ENCODE results near the gene FERMT3.

The FERMT3 gene

DNA sequence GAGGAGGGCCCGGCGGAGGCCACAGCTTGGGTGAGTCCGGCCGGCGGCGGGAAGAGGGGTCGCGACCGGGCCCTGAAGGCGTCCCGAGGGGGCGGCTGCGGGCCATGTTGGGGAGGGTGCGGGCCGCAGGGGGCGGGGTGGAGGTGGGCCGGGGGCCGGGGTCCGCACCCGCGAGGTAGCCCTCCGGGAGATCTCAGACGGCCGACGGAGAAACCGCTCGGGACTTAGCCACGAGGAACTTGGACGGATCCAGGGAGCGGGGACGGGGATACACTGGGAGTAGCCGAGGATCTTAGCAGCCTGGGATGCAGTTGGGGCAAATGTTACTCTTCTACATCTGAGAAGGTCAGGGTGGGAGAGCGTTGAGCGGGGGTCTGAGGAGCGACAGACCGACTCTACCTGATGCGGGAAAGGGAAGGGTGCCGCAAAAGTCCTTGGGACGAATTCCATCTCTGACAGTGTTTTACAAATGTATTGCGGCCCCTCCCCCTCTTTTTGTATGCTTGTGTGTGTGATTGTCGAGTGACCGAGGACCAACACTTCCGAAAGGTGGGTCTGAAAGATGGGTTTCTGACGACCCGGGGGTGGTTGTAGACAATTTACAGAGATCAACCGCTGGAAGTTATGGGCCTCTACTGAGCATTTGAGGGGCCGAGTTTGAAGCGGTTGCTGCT lies 19.9 kb upstream of the FERMT3 start:
- DNase-seq (ENCODE audit: low read depth): no peak

DNA sequence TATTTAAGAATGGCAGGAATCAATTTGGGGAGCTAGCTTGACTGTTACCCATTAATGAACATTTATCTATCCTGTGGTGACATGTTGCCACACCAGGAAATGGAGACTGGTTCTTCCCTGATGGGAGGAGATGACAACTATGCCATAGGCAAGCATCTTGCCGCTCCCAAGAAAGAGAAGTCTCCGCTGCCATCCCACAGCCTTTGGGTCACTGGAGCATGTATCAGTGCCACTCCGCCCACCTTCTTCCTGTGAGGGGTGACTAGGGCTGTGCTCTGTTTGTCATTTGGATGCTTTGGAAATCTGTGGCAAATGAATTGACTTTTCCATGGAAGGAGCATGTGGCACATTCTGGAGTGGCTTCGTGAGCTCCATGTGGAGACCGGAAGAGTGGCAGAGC lies 14.1 kb upstream of the FERMT3 start:
- no peak for DNase-seq (ENCODE audit: low read depth)

DNA sequence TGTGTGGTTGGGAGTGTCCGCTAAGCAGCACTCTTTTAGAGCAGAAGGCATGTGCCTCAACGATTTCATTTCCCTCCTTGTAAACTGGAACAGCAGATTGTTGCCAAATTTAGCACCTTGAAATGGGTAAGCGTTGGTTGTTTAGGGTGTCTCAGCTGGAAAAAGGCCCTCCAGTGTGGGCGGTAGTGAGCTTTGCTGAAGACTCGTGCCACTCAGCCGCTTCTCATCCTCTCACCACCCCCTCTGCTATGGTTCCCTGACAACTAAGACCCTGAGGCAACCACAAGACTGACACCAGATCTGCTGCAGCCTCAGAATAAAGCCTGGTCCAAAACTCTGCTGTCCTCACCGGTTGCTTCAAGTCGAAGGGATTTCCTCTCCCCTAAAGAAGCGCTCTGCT lies 9.9 kb upstream of the FERMT3 start:
- DNase-seq (ENCODE audit: low read depth): no peak

DNA sequence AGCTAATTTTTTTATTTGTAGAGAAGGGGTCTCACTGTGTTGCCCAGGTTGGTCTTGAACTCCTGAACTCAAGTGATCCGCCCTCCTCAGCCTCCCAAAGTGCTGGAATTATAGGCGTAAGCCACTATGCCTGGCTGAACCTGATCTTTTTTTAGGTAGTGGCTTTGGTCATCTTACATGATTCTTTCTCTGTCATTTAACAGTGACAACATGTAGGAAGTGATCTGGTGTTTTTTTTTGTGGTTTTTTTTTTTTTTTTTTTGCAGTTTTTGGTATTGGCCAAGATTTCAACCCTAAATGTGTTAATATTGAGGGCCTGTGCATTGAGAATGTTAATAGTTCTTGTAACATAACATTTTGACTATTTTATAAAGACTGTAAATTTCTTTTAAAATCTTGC lies 8.0 kb upstream of the FERMT3 start:
- DNase-seq (ENCODE audit: low read depth): no peak

DNA sequence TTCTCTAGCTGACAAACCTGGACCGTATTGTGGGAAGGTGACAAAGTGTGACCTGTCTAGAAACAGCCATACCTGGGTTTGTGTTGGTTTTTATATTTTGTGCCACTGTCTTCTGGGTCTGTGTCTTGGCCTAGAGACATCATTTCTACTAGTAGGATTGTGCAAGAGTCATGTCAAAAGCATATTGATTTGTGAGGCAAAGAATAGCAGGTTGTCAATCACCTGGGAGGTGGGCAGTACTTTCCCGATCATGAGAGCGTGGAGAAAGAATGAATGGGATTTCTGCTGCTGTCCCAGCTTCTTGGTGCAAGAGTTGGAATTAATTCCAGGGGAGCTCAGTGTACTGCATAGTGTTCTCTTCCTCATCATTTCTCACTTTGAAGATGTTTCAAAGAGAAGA lies 5.0 kb upstream of the FERMT3 start:
- DNase-seq (ENCODE audit: low read depth): no peak

DNA sequence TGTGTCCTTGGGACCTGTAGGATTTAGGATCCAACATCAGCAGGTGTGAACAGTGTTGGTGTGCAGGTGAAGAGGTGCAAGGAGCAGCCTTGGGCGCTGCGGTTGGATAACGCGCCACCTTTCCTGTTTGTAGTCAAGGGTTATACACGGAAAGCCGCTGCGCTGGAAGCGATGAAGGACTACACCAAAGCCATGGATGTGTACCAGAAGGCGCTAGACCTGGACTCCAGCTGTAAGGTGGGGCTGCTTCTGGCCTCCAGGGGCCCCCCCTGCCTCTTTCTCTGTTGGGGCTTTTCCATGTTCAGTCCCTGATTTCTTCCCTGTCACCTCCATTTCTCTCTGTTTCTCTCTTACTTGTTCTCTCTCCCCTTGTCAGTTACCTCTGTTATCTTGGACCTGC lies 3.5 kb upstream of the FERMT3 start:
- DNase-seq (ENCODE audit: low read depth): no peak

DNA sequence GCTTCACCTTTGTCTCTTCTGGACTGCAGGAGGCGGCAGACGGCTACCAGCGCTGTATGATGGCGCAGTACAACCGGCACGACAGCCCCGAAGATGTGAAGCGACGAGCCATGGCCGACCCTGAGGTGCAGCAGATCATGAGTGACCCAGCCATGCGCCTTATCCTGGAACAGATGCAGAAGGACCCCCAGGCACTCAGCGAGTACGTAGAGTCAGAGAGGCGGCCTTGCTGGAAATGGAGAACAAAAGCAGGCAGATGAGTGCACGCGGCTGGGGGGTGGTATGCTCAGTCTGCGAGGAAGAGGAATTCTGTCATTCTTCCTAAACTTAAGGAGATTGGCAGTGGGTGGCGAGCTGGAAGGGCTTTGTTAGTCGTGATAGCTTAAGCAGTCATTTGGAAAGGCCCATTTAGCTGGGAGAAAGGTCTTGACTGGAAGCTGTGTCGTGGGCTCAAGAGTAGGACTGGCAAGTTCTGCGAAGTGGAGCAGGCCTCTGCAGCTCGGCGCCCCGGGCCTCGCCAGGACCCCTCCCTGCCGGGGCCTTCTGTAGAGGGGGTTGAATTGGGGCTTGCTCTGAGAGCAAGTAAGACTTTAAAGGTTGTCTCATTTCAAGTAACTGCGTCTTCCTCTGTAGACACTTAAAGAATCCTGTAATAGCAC lies 3.0 kb upstream of the FERMT3 start:
- no peak for DNase-seq (ENCODE audit: low read depth)

DNA sequence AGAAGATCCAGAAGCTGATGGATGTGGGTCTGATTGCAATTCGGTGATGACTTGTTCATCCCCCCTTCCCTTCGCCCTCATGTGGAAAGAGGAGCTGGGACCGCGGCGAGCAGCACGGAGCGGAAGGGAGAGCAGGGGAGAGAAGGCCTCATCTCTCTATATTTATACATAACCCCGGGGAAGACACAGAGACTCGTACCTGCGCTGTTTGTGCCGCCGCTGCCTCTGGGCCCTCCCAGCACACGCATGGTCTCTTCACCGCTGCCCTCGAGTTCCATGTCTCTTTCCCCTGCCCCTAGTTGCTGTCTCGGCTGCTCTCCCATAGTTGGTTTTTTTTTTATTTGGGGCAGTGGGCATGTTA lies 2.5 kb upstream of the FERMT3 start:
- DNase-seq (ENCODE audit: low read depth): no peak

DNA sequence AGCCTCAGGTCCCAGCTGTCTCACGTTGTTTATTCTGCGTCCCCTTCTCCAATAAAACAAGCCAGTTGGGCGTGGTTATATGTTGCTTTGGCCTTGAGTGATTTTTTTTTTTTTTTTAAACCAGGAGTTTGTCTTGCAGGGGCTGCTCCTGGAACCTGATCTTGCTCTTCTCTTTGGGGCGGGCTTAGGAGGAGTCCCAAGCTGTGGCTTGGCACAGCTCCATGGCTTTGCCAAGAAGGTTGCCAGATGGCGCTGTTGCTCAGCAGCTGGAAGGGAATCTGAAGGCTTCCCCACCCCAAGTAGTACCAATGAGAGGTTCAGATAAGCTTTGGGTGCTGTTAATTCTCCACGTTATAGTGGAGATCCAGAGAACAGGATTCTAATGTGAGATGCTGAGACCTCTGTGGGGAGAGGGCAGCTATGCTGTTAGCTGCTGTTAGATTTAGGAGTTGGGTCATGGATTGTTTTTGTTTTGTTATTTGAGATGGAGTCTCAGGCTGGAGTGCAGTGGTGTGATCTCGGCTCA lies 2.0 kb upstream of the FERMT3 start:
- peak; percentile 94 for DNase-seq (ENCODE audit: low read depth)

DNA sequence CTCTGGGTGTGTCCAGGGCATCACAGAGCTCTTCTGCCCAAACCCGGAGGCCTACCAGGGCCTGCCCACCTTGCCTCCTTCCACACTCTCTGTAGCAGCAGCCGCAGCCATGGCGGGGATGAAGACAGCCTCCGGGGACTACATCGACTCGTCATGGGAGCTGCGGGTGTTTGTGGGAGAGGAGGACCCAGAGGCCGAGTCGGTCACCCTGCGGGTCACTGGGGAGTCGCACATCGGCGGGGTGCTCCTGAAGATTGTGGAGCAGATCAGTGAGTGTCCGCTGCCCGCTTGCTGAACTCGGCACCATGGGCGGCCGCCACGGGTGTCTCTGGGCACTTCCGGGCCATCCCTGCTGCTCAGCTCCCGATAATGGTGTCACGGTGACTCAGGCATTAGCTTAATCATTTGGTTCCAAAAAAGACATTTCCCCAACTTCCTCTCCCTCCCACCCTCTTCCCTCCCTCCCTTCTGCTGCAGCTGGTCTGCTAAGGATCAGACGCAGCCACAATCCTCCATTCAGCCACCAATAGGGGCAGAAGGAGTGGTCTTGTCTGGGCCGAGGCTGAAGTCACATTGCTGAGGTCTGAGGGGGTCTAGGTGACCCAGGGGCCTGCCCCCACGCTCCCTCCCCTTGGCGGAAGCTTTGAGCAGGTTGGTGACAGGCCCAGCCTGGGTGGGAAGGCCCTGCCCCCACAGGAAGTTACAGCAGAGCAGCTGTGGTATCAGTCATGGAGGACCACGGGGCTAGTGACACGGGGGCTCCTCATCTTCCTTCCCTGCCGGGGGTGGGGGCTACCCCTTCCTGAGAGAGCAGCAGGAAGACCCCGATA lies 950 bp downstream of the FERMT3 start:
- no peak for DNase-seq (ENCODE audit: low read depth)

DNA sequence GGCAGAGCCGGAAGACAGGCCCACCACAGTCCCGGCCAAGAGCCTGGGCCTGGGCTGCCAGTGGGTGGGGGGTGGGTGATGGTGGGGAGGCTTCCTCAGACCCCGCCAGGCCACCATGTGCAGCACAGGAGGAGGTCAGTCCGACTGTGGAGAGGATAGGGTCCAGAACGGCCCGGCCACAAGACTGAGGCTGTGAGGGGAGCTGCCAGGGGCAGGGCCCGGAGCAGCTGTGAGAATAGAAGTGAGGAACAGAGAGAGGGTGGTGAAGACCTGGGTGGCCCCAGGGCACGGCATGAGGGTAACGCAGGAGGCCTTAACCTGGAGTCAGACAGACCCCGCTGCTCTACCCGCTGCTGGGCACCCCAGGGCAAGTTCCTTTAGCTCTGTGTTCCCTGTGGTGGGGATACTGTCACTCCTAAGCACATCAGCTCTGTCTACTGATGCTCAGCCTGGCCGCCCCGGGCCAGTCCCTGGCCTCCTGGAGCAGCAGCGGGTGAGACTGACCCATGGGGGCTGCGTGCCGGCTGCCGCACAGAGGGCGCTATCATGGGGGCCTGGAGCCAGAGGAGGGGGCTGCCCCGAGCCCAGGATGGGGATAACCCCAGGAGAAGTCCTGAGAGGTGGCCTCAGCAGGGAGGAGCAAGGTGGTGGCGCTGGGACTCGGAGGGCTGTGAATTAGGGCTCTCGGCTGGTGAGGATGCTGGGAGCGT lies 1.7 kb downstream of the FERMT3 start:
- DNase-seq (ENCODE audit: low read depth): no peak

DNA sequence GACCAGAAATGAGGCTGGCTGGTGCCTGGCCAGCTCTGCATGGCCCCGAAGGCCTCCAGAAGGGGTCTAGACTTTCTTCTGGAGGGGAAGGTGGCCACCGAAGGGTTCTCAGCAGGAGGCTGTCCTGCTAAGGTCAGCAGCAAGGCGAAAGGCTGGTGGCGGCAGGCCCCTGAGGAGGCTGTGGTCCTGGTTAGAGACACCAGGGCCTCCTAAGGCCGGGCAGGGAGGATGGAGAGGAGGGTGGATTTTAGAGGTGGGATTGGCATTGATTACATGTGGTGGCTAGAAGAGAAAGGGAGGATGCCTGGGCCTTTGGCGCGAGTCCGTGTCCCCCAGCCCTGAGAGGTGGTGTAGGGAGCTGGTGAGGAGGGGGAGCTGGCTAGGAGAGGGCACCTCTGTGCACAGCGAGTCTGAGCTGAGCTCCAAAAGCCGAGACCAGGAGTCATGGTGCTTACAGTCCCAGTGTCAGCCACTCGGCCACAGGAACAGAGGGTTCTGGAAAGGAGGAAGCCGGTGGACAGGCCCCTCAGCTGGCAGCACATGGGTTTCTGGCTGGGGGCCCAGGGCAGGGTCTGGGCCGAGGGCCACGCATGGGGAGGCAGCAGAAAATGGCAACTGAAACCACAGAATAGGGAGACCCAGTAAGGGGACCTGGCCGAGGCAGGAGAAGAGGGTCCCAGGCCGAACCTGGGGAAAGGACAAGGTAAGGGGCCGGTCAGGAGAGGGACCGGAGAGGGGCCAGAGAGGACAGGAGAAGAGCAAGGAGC lies 2.5 kb downstream of the FERMT3 start:
- DNase-seq (ENCODE audit: low read depth): no peak

DNA sequence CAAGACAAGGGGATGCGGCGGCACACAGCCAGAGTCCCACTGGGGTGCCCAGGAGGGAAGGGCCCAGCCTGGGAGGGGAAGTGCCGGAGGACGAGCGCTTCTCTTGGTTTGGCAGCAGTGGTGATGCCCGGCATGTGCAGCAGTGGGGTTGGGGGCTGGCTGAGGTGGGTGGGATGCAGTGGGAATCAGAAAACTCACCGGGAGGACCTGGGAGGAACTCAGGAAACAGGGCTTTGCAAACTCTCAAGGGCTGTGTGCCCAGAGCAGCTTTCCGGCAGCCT lies 3.0 kb downstream of the FERMT3 start:
- no peak for DNase-seq (ENCODE audit: low read depth)

DNA sequence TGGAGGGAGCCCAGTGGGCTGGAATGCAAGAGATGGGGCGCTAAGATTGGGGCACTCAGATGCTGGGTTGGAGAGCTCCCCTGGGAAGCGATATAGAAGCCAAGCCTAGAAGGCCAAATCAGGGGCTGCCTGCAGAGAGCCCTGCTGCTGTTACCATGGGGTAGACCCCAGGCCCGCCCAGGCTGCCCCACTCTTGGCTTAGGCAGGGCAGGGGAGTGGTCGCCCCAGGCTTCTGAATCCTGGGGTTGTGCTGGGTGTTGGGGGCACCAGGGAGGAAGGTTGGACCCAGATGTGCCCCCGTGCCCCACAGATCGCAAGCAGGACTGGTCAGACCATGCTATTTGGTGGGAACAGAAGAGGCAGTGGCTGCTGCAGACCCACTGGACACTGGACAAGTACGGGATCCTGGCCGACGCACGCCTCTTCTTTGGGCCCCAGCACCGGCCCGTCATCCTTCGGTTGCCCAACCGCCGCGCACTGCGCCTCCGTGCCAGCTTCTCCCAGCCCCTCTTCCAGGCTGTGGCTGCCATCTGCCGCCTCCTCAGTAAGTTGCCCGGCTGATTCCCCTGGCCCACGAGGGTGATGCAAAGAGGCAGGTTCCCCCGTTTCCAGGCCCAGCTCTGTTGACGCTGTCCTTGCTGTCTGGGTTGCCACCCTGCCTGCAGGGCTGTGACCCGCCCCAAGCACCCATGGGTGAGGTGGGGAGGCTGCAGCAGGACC lies 3.9 kb downstream of the FERMT3 start:
- DNase-seq (ENCODE audit: low read depth): no peak

DNA sequence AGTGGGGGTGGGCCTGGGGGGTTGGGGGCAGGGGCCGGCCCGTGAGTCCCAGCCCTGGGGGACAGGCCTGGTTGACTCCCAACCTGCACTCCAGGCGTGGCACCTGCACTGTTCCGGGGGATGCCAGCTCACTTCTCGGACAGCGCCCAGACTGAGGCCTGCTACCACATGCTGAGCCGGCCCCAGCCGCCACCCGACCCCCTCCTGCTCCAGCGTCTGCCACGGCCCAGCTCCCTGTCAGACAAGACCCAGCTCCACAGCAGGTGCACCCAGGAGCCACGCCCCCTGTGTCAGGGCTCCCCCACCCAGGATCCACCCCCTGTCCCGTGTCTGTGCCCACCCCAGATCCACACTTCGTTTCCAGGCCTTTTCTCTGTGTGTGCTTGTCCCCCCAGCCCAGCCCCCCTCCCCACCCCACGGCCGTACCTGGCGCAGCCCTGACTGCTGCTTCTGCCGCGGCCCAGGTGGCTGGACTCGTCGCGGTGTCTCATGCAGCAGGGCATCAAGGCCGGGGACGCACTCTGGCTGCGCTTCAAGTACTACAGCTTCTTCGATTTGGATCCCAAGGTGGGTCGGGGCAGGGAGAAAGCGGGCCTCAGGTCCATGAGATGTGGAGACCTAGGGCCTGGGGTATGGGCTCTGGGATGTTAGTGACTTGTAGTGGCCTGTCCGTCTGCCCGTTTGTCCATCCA lies 4.8 kb downstream of the FERMT3 start:
- DNase-seq (ENCODE audit: low read depth): no peak

DNA sequence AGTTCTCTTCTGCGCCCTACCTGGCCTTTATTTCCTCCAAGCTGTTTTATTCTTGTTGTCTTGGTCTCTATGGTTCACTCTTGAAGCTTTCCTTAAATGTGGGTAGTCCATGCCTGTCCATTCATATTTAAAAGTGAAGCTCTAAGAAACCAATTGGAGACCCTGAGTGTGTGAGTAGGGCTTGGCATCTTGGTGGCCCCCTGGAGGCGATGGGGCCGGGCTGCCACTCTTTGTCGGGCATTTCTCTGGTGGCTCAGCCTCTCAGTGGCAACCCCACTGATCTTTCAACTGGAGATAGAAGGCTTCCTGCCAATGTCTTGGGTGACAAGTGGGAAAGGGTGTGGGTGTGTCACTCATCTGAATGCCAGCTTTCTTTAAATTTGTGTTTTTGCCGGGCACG lies 10.4 kb downstream of the FERMT3 start:
- DNase-seq (ENCODE audit: low read depth): no peak

DNA sequence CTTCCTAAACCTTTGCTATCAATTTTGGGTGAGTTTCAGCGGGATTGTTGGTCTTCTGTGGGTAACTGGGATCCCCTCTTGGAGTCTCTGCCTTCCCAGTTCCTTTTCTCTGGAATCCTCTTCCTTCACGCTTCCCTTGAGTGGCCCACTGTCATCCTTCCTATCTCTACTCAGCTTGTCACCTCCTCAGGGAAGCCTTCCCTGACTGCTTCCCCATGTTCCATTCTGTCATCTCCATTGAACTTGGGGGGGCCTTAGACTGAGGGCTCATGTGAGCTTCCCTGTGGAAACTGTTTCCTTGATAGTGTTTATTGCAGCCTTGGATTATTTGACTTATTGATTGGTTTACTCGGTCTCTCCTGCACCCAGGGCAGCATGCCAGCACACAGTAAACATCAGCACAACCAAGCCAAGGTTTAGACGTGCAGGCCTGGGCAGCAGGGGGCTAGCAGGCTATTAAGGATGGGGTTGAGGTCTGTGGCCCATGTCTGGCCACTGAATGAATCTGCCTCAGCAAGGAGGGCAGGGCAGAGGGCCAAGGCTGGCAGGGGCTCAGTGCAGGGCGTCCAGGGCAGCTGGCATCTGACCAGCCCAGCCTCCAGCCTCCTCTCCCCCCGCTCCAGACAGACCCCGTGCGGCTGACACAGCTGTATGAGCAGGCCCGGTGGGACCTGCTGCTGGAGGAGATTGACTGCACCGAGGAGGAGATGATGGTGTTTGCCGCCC lies 12.3 kb downstream of the FERMT3 start:
- DNase-seq (ENCODE audit: low read depth): no peak

DNA sequence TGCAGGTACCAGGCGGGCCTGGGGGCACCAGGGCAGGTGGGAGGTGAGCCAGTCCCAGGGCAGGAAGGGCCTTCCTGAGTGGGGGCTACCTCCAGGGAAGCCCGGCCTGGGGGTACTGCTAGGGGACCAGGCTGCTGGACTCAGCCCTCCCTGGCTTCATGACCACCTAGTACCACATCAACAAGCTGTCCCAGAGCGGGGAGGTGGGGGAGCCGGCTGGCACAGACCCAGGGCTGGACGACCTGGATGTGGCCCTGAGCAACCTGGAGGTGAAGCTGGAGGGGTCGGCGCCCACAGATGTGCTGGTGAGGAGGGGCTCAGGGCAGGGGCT lies 12.8 kb downstream of the FERMT3 start:
- no peak for DNase-seq (ENCODE audit: low read depth)

DNA sequence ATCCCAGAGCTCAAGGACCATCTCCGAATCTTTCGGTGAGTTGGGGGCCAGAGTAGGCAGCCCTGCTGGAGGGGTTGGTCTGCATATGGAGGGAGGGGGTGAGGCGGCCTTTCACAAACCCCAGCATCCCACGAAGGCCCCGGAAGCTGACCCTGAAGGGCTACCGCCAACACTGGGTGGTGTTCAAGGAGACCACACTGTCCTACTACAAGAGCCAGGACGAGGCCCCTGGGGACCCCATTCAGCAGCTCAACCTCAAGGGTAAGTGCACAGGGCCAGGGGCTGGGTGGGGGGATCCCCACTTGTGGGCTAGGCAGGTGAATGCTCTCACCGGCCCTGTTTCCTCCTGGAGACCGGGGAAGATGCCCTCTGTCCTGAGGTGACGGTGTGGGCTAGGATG lies 13.2 kb downstream of the FERMT3 start:
- no peak for DNase-seq (ENCODE audit: low read depth)

DNA sequence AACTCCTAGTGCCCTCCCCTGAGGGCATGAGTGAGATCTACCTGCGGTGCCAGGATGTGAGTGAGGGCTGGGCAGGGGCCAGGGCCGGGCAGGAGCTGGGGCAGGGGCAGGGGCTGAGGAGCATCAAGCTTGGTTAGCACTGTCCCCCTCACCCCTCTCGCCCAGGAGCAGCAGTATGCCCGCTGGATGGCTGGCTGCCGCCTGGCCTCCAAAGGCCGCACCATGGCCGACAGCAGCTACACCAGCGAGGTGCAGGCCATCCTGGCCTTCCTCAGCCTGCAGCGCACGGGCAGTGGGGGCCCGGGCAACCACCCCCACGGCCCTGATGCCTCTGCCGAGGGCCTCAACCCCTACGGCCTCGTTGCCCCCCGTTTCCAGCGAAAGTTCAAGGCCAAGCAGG lies 13.8 kb downstream of the FERMT3 start:
- no peak for DNase-seq (ENCODE audit: low read depth)
